ENCODE data around the gene SP7.

DNA sequence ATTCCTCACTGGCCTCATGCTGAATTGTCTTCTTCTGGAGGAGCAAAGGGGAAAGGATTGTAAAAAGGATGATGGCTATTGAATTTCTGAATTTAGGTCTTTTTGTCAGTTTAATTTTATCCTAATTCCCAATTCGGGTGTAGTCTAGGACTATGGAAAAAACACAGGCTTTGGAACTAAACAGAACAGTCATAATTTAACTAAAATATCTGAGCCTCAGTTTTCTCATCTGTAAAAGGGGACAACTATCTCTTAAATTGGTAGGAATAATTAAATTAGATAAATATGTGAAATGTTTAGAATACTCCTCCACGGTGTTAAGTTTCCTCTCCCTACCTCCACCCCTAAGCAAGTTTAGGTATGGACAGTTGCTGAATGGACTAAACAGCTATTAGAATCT is 40.6 kb upstream of the SP7 start:
- TF ChIP-seq FOXP2 (optimal IDR thresholded peaks at IDR 0.05; ENCODE audit: control extremely low read depth, extremely low read length, insufficient read depth) (no peak), POLR2AphosphoS5 (IDR thresholded peaks at IDR 0.05; ENCODE audit: borderline replicate concordance, low read depth, low read length) (no peak)

All from SK-N-MC (cell line).